IPS-NIHi7 (cell line): Measurements from ENCODE around the gene HLA-DPA1.

Source experiments
- DNase-seq: peaks from one replicate; pipeline ENCODE4 v3.0.0; 2012; ENCODE audit warnings: mixed read lengths; ENCODE audit errors: extremely low spot score

Gene HLA-DPA1

GRCh38 chr6:33088931-33089620 lies 15.6 kb upstream of the HLA-DPA1 start:
- DNase-seq, result no peak

- DNase-seq, result no peak
These were observed 14.9 kb upstream of the HLA-DPA1 start for GRCh38 chr6:33088258-33088930.

GRCh38 chr6:33085627-33086026 lies 12.2 kb upstream of the HLA-DPA1 start:
- DNase-seq, result no peak

GRCh38 chr6:33082702-33083101 lies 9.3 kb upstream of the HLA-DPA1 start:
- DNase-seq, result peak; percentile 76

GRCh38 chr6:33081098-33081824 lies 7.8 kb upstream of the HLA-DPA1 start:
- DNase-seq, result no peak

- DNase-seq, result peak; percentile 89
These were observed 7.0 kb upstream of the HLA-DPA1 start for GRCh38 chr6:33080127-33081089.

- no peak for DNase-seq
These were observed 6.1 kb upstream of the HLA-DPA1 start for GRCh38 chr6:33079580-33079979.

- no peak for DNase-seq
These were observed 5.6 kb upstream of the HLA-DPA1 start for GRCh38 chr6:33078919-33079521.

- DNase-seq, result no peak
These were observed 5.0 kb upstream of the HLA-DPA1 start for GRCh38 chr6:33078442-33078841.

GRCh38 chr6:33077908-33078307 lies 4.5 kb upstream of the HLA-DPA1 start:
- DNase-seq, result no peak

GRCh38 chr6:33076406-33076934 lies 3.0 kb upstream of the HLA-DPA1 start:
- no peak for DNase-seq

- no peak for DNase-seq
These were observed 2.3 kb upstream of the HLA-DPA1 start, which contains the start of gene HLA-DPB1 for GRCh38 chr6:33075568-33076405. HLA-DPB1 (plus strand) TSS chr6:33075990; CDS start chr6:33076042, 52 bp downstream.

- DNase-seq, result no peak
These were observed 1.7 kb upstream of the HLA-DPA1 start for GRCh38 chr6:33075208-33075567.

- no peak for DNase-seq
These were observed 845 bp downstream of the HLA-DPA1 start for GRCh38 chr6:33072508-33073100.

- DNase-seq, result no peak
These were observed 1.9 kb downstream of the HLA-DPA1 start for GRCh38 chr6:33071569-33071968.

- no peak for DNase-seq
These were observed 2.5 kb downstream of the HLA-DPA1 start for GRCh38 chr6:33070909-33071308.

GRCh38 chr6:33069021-33069738 lies 4.3 kb downstream of the HLA-DPA1 start:
- DNase-seq, result no peak

- DNase-seq, result no peak
These were observed 6.4 kb downstream of the HLA-DPA1 start for GRCh38 chr6:33066917-33067521.
